CD14-positive monocyte (primary cell): ENCODE results near the gene L3MBTL3. TPM values are rescaled to one million over a fixed set of nuclear protein-coding genes. Genes with fewer than 3 reads are reported as not detected.

ENCODE experiments used
- DNase-seq, 3 donors: peaks; one replicate each; pipeline ENCODE4 v3.0.0-alpha.2; 2011 to 2022
- H2AFZ ChIP-seq: 2 replicates; pipeline ENCODE4 v1.6.0; 2012; ENCODE audit warnings: mild to moderate bottlenecking, low read depth, low read length, inconsistent platforms; ENCODE audit not compliant: insufficient read depth, poor library complexity, severe bottlenecking
- H3K27ac ChIP-seq, 2 donors: 1 replicate in 1 of 2; 2 replicates in 1 of 2; pipeline ENCODE4 v1.5.1; 2012 to 2013; ENCODE audit warnings: low read length in 2 of 2, control low read depth in 1 of 2, inconsistent platforms in 1 of 2, low read depth in 1 of 2, mild to moderate bottlenecking in 1 of 2
- H3K27me3 ChIP-seq, 2 donors: one replicate each; pipeline versions ENCODE4 v1.6.0 to v1.6.1; 2011 to 2013; ENCODE audit warnings: low read length in 2 of 2; ENCODE audit not compliant: control insufficient read depth in 2 of 2, insufficient read depth in 2 of 2
- H3K36me3 ChIP-seq, 2 donors: replicated peaks in 1 of 2; 1 replicate in 1 of 2; 2 replicates in 1 of 2; pipeline versions ENCODE4 v1.5.1 to v1.6.1; 2012 to 2013; ENCODE audit warnings: low read length in 2 of 2, control low read depth in 1 of 2, inconsistent platforms in 1 of 2, mild to moderate bottlenecking in 1 of 2; ENCODE audit not compliant: insufficient read depth in 2 of 2, control insufficient read depth in 1 of 2
- H3K4me1 ChIP-seq, 2 donors: 1 replicate in 1 of 2; 2 replicates in 1 of 2; pipeline versions ENCODE4 v1.5.1 to v1.6.1; 2012 to 2013; ENCODE audit warnings: low read length in 2 of 2, control low read depth in 1 of 2, inconsistent platforms in 1 of 2, mild to moderate bottlenecking in 1 of 2, moderate library complexity in 1 of 2; ENCODE audit not compliant: insufficient read depth in 2 of 2, control insufficient read depth in 1 of 2
- H3K4me2 ChIP-seq: replicated peaks from 2 replicates; pipeline ENCODE3; 2012; ENCODE audit warnings: low read length, moderate library complexity, mild to moderate bottlenecking; ENCODE audit not compliant: poor library complexity, severe bottlenecking; ENCODE audit errors: extremely low read depth
- H3K4me3 ChIP-seq, 3 experiments: fragments of 200-600 bp in 1 of 3; sonication (generic) in 1 of 3; replicated peaks in 1 of 3; 1 replicate in 2 of 3; 2 replicates in 1 of 3; pipeline ENCODE4 v1.5.1; 2011 to 2013; ENCODE audit warnings: low read length in 3 of 3, mild to moderate bottlenecking in 3 of 3, control low read depth in 2 of 3, low read depth in 2 of 3, inconsistent platforms in 1 of 3, moderate library complexity in 1 of 3
- H3K79me2 ChIP-seq: 2 replicates; pipeline ENCODE4 v1.6.0; 2012; ENCODE audit warnings: mild to moderate bottlenecking, control low read depth, inconsistent platforms, low read length, moderate library complexity; ENCODE audit not compliant: insufficient read depth
- H3K9ac ChIP-seq: 2 replicates; pipeline ENCODE4 v1.6.0; 2017; ENCODE audit warnings: low read length, mild to moderate bottlenecking; ENCODE audit not compliant: insufficient read depth, poor library complexity, severe bottlenecking
- H3K9me3 ChIP-seq, 2 donors: replicated peaks in 1 of 2; 1 replicate in 1 of 2; 2 replicates in 1 of 2; pipeline versions ENCODE4 v1.5.1 to v1.6.1; 2012 to 2013; ENCODE audit warnings: low read length in 2 of 2, control low read depth in 1 of 2; ENCODE audit not compliant: control insufficient read depth in 1 of 2, insufficient read depth in 1 of 2
- H4K20me1 ChIP-seq: 2 replicates; pipeline ENCODE4 v1.6.0; 2012; ENCODE audit warnings: mild to moderate bottlenecking, low read length, control low read depth, moderate library complexity; ENCODE audit not compliant: insufficient read depth
- H3K27ac Mint-ChIP-seq, 7 donors: one replicate each; pipeline ENCODE4 v1.8.0; 2020; ENCODE audit warnings: mild to moderate bottlenecking in 7 of 7, mixed read lengths in 7 of 7, moderate library complexity in 6 of 7, inconsistent platforms in 2 of 7
- H3K27me3 Mint-ChIP-seq, 3 donors: one replicate each; pipeline ENCODE4 v1.8.0; 2021 to 2022; ENCODE audit warnings: low read depth in 3 of 3, mild to moderate bottlenecking in 3 of 3, mixed read lengths in 3 of 3, moderate library complexity in 3 of 3, inconsistent platforms in 1 of 3
- H3K36me3 Mint-ChIP-seq, 2 donors: one replicate each; pipeline ENCODE4 v1.8.0; 2020; ENCODE audit warnings: mixed read lengths in 2 of 2, inconsistent platforms in 1 of 2, mild to moderate bottlenecking in 1 of 2
- H3K4me1 Mint-ChIP-seq: one replicate; pipeline ENCODE4 v1.8.0; 2020; ENCODE audit warnings: mild to moderate bottlenecking, mixed read lengths
- H3K4me3 Mint-ChIP-seq, 2 donors: one replicate each; pipeline ENCODE4 v1.8.0; 2020; ENCODE audit warnings: mild to moderate bottlenecking in 2 of 2, mixed read lengths in 2 of 2, moderate library complexity in 1 of 2
- H3K9me3 Mint-ChIP-seq, 7 donors: one replicate each; pipeline ENCODE4 v1.8.0; 2020 to 2022; ENCODE audit warnings: mixed read lengths in 7 of 7, mild to moderate bottlenecking in 6 of 7, moderate library complexity in 6 of 7, inconsistent platforms in 2 of 7
- WGBS: methylation state at CpG from one replicate; pipeline ENCODE4 v1.1.5; 2013; ENCODE audit warnings: missing lambda C conversion rate; ENCODE audit not compliant: insufficient coverage; 5-methylcytosine and 5-hydroxymethylcytosine counted together
- intact Hi-C, 2 donors: fragments of 100-400 bp; cut with micrococcal nuclease; formaldehyde crosslinking; loops; one replicate each; pipeline versions ENCODE4 v1.15.0 to v1.15.1; 2023
- polyA plus RNA-seq, 3 donors: library from polyadenylated mRNA; depleted of rRNA in 1 of 3; unstranded in 2 of 3; stranded (reverse) in 1 of 3; fragments of 300-500 nt in 2 of 3; fragments of >200 nt in 1 of 3; fragmentation: Illumina TruSeq in 2 of 3; gene quantifications; 1 replicate in 2 of 3; 2 replicates in 1 of 3; pipeline ENCODE4 v1.2.3, GENCODE V29; 2012 to 2021
- TF ChIP-seq, protein P1 (sequence below): fragments of 200-600 bp; IDR thresholded peaks from one replicate; pipeline ENCODE4 v1.8.0; 2022; ENCODE audit warnings: antibody characterized with exemption, mild to moderate bottlenecking

The L3MBTL3 gene
- polyA plus RNA-seq, 3 donors = 2.1 to 8.0 (median 3.7) TPM

- peaks cover 28% of the 10 kb centered on the region for H4K20me1 ChIP-seq
- H3K27me3 Mint-ChIP-seq = no peaks in the 10 kb centered on the region
Measured at GRCh38 chr6:130027948-130028347, 9.6 kb downstream of the L3MBTL3 start.

DNA sequence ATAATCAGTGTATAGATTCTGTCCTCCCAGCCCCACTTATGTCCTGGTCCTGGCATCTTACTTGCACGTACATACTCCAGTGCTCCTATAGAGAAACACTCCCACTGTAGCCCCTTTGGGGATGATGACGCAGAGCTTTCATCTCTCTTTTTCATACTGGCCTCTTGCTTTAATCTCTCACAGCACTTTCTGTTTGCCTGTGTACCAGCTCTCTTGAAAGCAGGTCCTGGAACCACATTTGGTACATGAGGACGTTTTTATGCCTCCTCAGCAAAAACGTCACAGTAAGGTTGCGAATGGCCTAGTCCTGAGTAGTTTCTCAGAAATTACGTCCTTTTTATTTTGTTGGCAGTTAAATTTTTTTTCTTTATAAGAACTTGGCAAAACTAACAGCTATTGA, 10.8 kb downstream of the L3MBTL3 start:
- Histone ChIP-seq H3K9ac (no peak overlapping the region), H3K27me3 (no peaks in the 10 kb centered on the region), H3K9me3 (no peaks in the 10 kb centered on the region), H3K27ac (no peak overlapping the region), H3K4me3 (no peak overlapping the region), H4K20me1 (peaks cover 40% of the 10 kb centered on the region), H2AFZ (no peak overlapping the region), H3K4me1 (peaks cover 4% of the 10 kb centered on the region in 2 donors), H3K4me2 (no peak overlapping the region), H3K79me2 (peaks cover 8% of the 10 kb centered on the region), H3K36me3 (peaks cover 8 to 22% of the 10 kb centered on the region in 2 donors)
- H3K4me3 Mint-ChIP-seq = no peak overlapping the region
- H3K36me3 Mint-ChIP-seq = peaks cover 39 to 40% of the 10 kb centered on the region in 2 donors
- DNase-seq = no peak
- H3K9me3 Mint-ChIP-seq = peaks cover 0 to 6% (median 1%) of the 10 kb centered on the region in 7 donors
- H3K27me3 Mint-ChIP-seq = no peaks in the 10 kb centered on the region
- peaks cover 20% of the 10 kb centered on the region for H3K4me1 Mint-ChIP-seq
- intact Hi-C loops = loop anchor here in 1 of 2 donors (10.0 kb wide), 1 partner anchor 254 kb away; no protein-coding TSS in a partner anchor
- H3K27ac Mint-ChIP-seq = no peak overlapping the region
- TF ChIP-seq, protein P1, sequence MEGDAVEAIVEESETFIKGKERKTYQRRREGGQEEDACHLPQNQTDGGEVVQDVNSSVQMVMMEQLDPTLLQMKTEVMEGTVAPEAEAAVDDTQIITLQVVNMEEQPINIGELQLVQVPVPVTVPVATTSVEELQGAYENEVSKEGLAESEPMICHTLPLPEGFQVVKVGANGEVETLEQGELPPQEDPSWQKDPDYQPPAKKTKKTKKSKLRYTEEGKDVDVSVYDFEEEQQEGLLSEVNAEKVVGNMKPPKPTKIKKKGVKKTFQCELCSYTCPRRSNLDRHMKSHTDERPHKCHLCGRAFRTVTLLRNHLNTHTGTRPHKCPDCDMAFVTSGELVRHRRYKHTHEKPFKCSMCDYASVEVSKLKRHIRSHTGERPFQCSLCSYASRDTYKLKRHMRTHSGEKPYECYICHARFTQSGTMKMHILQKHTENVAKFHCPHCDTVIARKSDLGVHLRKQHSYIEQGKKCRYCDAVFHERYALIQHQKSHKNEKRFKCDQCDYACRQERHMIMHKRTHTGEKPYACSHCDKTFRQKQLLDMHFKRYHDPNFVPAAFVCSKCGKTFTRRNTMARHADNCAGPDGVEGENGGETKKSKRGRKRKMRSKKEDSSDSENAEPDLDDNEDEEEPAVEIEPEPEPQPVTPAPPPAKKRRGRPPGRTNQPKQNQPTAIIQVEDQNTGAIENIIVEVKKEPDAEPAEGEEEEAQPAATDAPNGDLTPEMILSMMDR = no peak
- 92% methylated on average over 4 of the region's 6 CpGs for WGBS

More at GRCh38 chr6:130027948-130028347, 9.6 kb downstream of the L3MBTL3 start:
- WGBS = no CpG with 5 or more reads among the region's 1 CpG
- TF ChIP-seq, protein P1 = no peak
- Histone ChIP-seq H3K4me1 (peaks cover 2 to 4% of the 10 kb centered on the region in 2 donors), H3K9ac (no peak overlapping the region), H3K27me3 (no peaks in the 10 kb centered on the region), H3K9me3 (no peaks in the 10 kb centered on the region), H3K79me2 (peaks cover 8% of the 10 kb centered on the region), H3K4me3 (no peak overlapping the region), H3K27ac (peak overlapping the region in 1 of 2 donors; percentile 6), H2AFZ (no peak overlapping the region), H3K4me2 (no peak overlapping the region), H3K36me3 (peaks cover 8 to 22% of the 10 kb centered on the region in 2 donors)
- Mint-ChIP-seq H3K4me3 (no peak overlapping the region), H3K9me3 (peaks cover 0 to 4% (median 1%) of the 10 kb centered on the region in 7 donors), H3K4me1 (peaks cover 13% of the 10 kb centered on the region), H3K27ac (peak overlapping the region in 1 of 7 donors; percentile 10), H3K36me3 (peaks cover 39% of the 10 kb centered on the region in 2 donors)
- intact Hi-C loops = loop anchor here in 1 of 2 donors (10.0 kb wide), 1 partner anchor 253 kb away; no protein-coding TSS in a partner anchor
- no peak for DNase-seq
